ENCODE results near the gene USH2A. TPM values are rescaled to one million over a fixed set of nuclear protein-coding genes. Genes with fewer than 3 reads are reported as not detected.
"Not testable (repeated sequence)": the region's sequence is repeated elsewhere in the genome, so short reads cannot be mapped to it uniquely, and the experiment has no call there.

The USH2A gene
- total RNA-seq, 1 donor from 2014 or later, result under 0.01 TPM

- DNase-seq, result no peak
Measured at GRCh38 chr1:216388558-216388957, 34.7 kb downstream of the USH2A start.

GRCh38 chr1:216387782-216388181 lies 35.5 kb downstream of the USH2A start:
- DNase-seq, result no peak

- DNase-seq, result no peak
Measured at GRCh38 chr1:216379441-216379840, 43.8 kb downstream of the USH2A start.

GRCh38 chr1:216368249-216368648 lies 55.0 kb downstream of the USH2A start:
- DNase-seq, result no peak

GRCh38 chr1:216366979-216367378 lies 56.3 kb downstream of the USH2A start:
- no peak for DNase-seq

- no peak for DNase-seq
Measured at GRCh38 chr1:216356945-216357344, 66.3 kb downstream of the USH2A start.

GRCh38 chr1:216350186-216350585 lies 73.1 kb downstream of the USH2A start:
- DNase-seq, result no peak

GRCh38 chr1:216346526-216346925 lies 76.7 kb downstream of the USH2A start:
- DNase-seq, result no peak

- not testable (repeated sequence) for DNase-seq
Measured at GRCh38 chr1:216340542-216340941, 82.7 kb downstream of the USH2A start.

- no peak for DNase-seq
Measured at GRCh38 chr1:216332462-216332861, 90.8 kb downstream of the USH2A start.

GRCh38 chr1:216332003-216332402 lies 91.2 kb downstream of the USH2A start:
- DNase-seq, result no peak

- no peak for DNase-seq
Measured at GRCh38 chr1:216331211-216331610, 92.0 kb downstream of the USH2A start.

GRCh38 chr1:216330262-216330661 lies 93.0 kb downstream of the USH2A start:
- DNase-seq, result no peak

- DNase-seq, result no peak
Measured at GRCh38 chr1:216325946-216326345, 97.3 kb downstream of the USH2A start.

- no peak for DNase-seq
Measured at GRCh38 chr1:216325336-216325735, 97.9 kb downstream of the USH2A start.

- no peak for DNase-seq
Measured at GRCh38 chr1:216323344-216323743, 99.9 kb downstream of the USH2A start.

GRCh38 chr1:216314379-216315095 lies 108.7 kb downstream of the USH2A start:
- no peak for DNase-seq

- no peak for DNase-seq
Measured at GRCh38 chr1:216310776-216311175, 112.5 kb downstream of the USH2A start.

- DNase-seq, result no peak
Measured at GRCh38 chr1:216306830-216307229, 116.4 kb downstream of the USH2A start.

- no peak for DNase-seq
Measured at GRCh38 chr1:216303690-216304089, 119.6 kb downstream of the USH2A start.

- no peak for DNase-seq
Measured at GRCh38 chr1:216293683-216294082, 129.6 kb downstream of the USH2A start.

- DNase-seq, result no peak
Measured at GRCh38 chr1:216290074-216290473, 133.2 kb downstream of the USH2A start.

GRCh38 chr1:216285052-216285451 lies 138.2 kb downstream of the USH2A start:
- no peak for DNase-seq

- no peak for DNase-seq
Measured at GRCh38 chr1:216281757-216282156, 141.5 kb downstream of the USH2A start.
